ENCODE measurements around the gene KRT1.

DNA sequence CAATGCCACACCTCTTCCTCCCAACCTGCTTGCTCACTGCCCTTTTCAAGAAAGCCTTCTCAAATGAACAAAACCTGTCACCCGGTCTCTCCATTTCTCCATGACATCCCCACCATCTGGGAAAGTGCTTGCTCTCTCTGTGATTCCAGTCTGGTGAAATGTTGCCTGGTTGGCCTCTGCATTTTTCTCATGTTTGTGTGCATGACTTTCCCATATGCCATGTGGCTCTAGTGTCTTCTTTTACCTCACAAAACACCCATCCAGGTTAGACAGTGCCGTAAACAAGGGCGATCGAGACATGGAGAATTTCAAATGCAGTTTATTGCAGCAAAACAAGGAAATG is 5.8 kb downstream of the KRT1 start:
- TF ChIP-seq EZH2phosphoT487 (IDR thresholded peaks at IDR 0.05; ENCODE audit: insufficient read depth, low read depth) (no peak), EZH2 (IDR thresholded peaks at IDR 0.05; ENCODE audit: insufficient read depth, poor library complexity, severe bottlenecking) (no peak)

Data from GM23248 (cell line).